Measurements from ENCODE around the gene IL23A. TPM values are rescaled to one million over a fixed set of nuclear protein-coding genes. Genes with fewer than 3 reads are reported as not detected.

IL23A gene
- total and polyA plus RNA-seq, 2 of the 13 experiments (the other 11 are each of a cell fraction or from before 2014, with no cell fraction given): 0.33 to 0.35 TPM

DNA sequence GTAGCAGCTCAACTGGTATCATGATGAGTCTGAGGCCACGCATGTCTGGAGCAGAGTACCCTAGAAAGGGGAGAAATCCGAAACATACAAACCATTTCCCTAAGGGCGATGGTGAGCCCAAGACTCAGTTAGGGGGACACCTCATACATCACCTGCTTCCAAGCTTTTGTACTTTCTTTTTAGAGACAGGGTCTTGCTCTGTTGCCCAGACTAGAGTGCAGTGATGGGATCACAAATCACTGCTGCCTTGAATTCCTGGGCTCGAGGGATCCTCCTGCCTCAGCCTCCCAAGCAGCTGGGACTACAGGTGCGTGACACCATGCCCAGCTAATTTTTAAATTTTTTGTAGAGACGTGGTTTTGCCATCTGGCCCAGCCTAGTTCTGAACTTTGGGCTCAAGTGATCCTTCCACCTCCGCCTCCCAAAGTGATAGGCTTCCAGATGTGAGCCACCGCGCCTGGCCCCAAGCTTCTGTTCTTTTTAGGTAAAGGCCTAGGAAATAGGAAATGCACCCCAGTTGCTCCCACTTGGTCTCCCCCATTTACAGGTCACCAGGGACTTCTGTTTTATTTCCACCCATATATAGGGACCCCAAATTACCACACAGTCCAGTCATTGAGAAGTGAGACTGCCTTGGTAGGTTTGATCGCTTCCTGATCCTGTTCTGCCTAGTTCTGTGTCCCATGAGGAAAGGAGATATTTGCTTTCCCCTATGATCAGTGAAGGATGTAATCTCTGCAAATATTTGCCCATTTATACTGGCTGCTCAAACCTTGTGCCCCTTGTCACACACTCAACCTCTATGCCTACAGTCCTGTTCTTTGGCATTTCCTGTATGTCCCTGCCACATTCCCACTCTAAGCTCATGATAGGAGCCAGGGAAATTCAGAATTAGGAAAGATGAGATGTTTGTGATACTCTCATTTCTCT is 23.7 kb downstream of the IL23A start, which contains the start of gene APOF (continued):
- TF ChIP-seq, protein P1, sequence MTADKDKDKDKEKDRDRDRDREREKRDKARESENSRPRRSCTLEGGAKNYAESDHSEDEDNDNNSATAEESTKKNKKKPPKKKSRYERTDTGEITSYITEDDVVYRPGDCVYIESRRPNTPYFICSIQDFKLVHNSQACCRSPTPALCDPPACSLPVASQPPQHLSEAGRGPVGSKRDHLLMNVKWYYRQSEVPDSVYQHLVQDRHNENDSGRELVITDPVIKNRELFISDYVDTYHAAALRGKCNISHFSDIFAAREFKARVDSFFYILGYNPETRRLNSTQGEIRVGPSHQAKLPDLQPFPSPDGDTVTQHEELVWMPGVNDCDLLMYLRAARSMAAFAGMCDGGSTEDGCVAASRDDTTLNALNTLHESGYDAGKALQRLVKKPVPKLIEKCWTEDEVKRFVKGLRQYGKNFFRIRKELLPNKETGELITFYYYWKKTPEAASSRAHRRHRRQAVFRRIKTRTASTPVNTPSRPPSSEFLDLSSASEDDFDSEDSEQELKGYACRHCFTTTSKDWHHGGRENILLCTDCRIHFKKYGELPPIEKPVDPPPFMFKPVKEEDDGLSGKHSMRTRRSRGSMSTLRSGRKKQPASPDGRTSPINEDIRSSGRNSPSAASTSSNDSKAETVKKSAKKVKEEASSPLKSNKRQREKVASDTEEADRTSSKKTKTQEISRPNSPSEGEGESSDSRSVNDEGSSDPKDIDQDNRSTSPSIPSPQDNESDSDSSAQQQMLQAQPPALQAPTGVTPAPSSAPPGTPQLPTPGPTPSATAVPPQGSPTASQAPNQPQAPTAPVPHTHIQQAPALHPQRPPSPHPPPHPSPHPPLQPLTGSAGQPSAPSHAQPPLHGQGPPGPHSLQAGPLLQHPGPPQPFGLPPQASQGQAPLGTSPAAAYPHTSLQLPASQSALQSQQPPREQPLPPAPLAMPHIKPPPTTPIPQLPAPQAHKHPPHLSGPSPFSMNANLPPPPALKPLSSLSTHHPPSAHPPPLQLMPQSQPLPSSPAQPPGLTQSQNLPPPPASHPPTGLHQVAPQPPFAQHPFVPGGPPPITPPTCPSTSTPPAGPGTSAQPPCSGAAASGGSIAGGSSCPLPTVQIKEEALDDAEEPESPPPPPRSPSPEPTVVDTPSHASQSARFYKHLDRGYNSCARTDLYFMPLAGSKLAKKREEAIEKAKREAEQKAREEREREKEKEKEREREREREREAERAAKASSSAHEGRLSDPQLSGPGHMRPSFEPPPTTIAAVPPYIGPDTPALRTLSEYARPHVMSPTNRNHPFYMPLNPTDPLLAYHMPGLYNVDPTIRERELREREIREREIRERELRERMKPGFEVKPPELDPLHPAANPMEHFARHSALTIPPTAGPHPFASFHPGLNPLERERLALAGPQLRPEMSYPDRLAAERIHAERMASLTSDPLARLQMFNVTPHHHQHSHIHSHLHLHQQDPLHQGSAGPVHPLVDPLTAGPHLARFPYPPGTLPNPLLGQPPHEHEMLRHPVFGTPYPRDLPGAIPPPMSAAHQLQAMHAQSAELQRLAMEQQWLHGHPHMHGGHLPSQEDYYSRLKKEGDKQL (CRISPR knock-in tag; IDR thresholded peaks at IDR 0.05; ENCODE audit: low read depth): peak; percentile 51; the same call in 1 of the 2 replicates
- TF ChIP-seq, protein P2, sequence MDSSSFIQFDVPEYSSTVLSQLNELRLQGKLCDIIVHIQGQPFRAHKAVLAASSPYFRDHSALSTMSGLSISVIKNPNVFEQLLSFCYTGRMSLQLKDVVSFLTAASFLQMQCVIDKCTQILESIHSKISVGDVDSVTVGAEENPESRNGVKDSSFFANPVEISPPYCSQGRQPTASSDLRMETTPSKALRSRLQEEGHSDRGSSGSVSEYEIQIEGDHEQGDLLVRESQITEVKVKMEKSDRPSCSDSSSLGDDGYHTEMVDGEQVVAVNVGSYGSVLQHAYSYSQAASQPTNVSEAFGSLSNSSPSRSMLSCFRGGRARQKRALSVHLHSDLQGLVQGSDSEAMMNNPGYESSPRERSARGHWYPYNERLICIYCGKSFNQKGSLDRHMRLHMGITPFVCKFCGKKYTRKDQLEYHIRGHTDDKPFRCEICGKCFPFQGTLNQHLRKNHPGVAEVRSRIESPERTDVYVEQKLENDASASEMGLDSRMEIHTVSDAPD (CRISPR knock-in tag; IDR thresholded peaks at IDR 0.05): no peak
- TF ChIP-seq, protein P3, sequence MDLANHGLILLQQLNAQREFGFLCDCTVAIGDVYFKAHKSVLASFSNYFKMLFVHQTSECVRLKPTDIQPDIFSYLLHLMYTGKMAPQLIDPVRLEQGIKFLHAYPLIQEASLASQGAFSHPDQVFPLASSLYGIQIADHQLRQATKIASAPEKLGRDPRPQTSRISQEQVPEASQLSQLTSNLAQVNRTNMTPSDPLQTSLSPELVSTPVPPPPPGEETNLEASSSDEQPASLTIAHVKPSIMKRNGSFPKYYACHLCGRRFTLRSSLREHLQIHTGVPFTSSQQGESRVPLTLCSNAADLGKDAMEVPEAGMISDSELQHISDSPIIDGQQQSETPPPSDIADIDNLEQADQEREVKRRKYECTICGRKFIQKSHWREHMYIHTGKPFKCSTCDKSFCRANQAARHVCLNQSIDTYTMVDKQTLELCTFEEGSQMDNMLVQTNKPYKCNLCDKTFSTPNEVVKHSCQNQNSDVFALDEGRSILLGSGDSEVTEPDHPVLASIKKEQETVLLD (CRISPR knock-in tag; IDR thresholded peaks at IDR 0.05; ENCODE audit: low read depth): no peak; the same call in 1 of the 2 replicates
- TF ChIP-seq MED13 (CRISPR knock-in tag; IDR thresholded peaks at IDR 0.05) (no peak), HNRNPL (IDR thresholded peaks at IDR 0.05; ENCODE audit: low read depth, low read length) (no peak), SMARCC2 (IDR thresholded peaks at IDR 0.05) (no peak), TBP (CRISPR knock-in tag; IDR thresholded peaks at IDR 0.05) (no peak), SRSF9 (IDR thresholded peaks at IDR 0.05; ENCODE audit: borderline replicate concordance, insufficient read depth, low read depth, low read length, poor library complexity, severe bottlenecking) (no peak), ATF7 (IDR thresholded peaks at IDR 0.05) (no peak), ATF7 (CRISPR knock-in tag; IDR thresholded peaks at IDR 0.05) (no peak), ZSCAN12 (CRISPR knock-in tag; IDR thresholded peaks at IDR 0.05) (no peak), MTF2 (CRISPR knock-in tag; IDR thresholded peaks at IDR 0.05; ENCODE audit: borderline replicate concordance) (no peak)
- TF ChIP-seq, protein P4, sequence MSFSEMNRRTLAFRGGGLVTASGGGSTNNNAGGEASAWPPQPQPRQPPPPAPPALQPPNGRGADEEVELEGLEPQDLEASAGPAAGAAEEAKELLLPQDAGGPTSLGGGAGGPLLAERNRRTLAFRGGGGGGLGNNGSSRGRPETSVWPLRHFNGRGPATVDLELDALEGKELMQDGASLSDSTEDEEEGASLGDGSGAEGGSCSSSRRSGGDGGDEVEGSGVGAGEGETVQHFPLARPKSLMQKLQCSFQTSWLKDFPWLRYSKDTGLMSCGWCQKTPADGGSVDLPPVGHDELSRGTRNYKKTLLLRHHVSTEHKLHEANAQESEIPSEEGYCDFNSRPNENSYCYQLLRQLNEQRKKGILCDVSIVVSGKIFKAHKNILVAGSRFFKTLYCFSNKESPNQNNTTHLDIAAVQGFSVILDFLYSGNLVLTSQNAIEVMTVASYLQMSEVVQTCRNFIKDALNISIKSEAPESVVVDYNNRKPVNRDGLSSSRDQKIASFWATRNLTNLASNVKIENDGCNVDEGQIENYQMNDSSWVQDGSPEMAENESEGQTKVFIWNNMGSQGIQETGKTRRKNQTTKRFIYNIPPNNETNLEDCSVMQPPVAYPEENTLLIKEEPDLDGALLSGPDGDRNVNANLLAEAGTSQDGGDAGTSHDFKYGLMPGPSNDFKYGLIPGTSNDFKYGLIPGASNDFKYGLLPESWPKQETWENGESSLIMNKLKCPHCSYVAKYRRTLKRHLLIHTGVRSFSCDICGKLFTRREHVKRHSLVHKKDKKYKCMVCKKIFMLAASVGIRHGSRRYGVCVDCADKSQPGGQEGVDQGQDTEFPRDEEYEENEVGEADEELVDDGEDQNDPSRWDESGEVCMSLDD (CRISPR knock-in tag; IDR thresholded peaks at IDR 0.05; ENCODE audit: borderline replicate concordance): 0 out of 2 replicates have a peak, but pooled peaks have one; percentile 39
- TF ChIP-seq, protein P5, sequence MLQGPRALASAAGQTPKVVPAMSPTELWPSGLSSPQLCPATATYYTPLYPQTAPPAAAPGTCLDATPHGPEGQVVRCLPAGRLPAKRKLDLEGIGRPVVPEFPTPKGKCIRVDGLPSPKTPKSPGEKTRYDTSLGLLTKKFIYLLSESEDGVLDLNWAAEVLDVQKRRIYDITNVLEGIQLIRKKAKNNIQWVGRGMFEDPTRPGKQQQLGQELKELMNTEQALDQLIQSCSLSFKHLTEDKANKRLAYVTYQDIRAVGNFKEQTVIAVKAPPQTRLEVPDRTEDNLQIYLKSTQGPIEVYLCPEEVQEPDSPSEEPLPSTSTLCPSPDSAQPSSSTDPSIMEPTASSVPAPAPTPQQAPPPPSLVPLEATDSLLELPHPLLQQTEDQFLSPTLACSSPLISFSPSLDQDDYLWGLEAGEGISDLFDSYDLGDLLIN (CRISPR knock-in tag; IDR thresholded peaks at IDR 0.05; ENCODE audit: borderline replicate concordance): no peak
- TF ChIP-seq, protein P6, sequence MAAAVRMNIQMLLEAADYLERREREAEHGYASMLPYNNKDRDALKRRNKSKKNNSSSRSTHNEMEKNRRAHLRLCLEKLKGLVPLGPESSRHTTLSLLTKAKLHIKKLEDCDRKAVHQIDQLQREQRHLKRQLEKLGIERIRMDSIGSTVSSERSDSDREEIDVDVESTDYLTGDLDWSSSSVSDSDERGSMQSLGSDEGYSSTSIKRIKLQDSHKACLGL (CRISPR knock-in tag; IDR thresholded peaks at IDR 0.05): no peak

Data from HepG2 (cell line).